Astrocyte (in vitro differentiated cells and primary cell): ENCODE data around the gene MYO16.

Experiments
- EZH2 ChIP-seq: IDR thresholded peaks from 2 replicates; pipeline ENCODE4 v1.6.1; 2012; ENCODE audit warnings: mild to moderate bottlenecking, low read length, inconsistent platforms; ENCODE audit not compliant: insufficient read depth
- TF ChIP-seq, protein P1 (sequence below): IDR thresholded peaks from 2 replicates; pipeline ENCODE4 v1.5.1; 2011; ENCODE audit warnings: low read depth, mild to moderate bottlenecking, inconsistent platforms, low read length, moderate library complexity; ENCODE audit not compliant: insufficient read depth

DNA sequence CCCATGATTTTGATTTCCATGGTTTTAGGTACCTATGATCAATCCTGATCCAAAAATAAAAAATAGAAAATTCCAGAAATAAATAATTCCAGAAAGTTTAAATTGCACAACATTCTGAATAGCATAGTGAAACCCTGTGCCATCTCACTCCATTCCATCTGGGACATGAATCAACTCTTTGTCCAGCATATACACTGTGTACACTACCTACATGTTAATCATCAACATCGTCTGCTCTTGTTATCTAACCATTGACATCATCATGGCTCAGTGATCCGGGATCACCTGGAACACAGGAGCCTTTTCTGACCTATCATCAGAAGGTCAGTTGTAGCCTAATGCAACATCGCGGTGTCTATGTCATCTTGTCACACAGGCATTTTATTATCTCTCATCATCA lies 75.6 kb downstream of the MYO16 start:
- TF ChIP-seq, protein P1, sequence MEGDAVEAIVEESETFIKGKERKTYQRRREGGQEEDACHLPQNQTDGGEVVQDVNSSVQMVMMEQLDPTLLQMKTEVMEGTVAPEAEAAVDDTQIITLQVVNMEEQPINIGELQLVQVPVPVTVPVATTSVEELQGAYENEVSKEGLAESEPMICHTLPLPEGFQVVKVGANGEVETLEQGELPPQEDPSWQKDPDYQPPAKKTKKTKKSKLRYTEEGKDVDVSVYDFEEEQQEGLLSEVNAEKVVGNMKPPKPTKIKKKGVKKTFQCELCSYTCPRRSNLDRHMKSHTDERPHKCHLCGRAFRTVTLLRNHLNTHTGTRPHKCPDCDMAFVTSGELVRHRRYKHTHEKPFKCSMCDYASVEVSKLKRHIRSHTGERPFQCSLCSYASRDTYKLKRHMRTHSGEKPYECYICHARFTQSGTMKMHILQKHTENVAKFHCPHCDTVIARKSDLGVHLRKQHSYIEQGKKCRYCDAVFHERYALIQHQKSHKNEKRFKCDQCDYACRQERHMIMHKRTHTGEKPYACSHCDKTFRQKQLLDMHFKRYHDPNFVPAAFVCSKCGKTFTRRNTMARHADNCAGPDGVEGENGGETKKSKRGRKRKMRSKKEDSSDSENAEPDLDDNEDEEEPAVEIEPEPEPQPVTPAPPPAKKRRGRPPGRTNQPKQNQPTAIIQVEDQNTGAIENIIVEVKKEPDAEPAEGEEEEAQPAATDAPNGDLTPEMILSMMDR: no peak
- no peak for TF ChIP-seq EZH2
